CD14-positive monocyte (primary cell): Measurements from ENCODE around the gene HINFP. TPM values are rescaled to one million over a fixed set of nuclear protein-coding genes. Genes with fewer than 3 reads are reported as not detected.
"Not testable (repeated sequence)": the region's sequence is repeated elsewhere in the genome, so short reads cannot be mapped to it uniquely, and the experiment has no call there.

Experiments used
- DNase-seq, 3 donors: peaks; one replicate each; pipeline ENCODE4 v3.0.0-alpha.2; 2011 to 2022
- H2AFZ ChIP-seq: 2 replicates; pipeline ENCODE4 v1.6.0; 2012; ENCODE audit warnings: mild to moderate bottlenecking, low read depth, low read length, inconsistent platforms; ENCODE audit not compliant: insufficient read depth, poor library complexity, severe bottlenecking
- H3K27ac ChIP-seq, 2 donors: 1 replicate in 1 of 2; 2 replicates in 1 of 2; pipeline ENCODE4 v1.5.1; 2012 to 2013; ENCODE audit warnings: low read length in 2 of 2, control low read depth in 1 of 2, inconsistent platforms in 1 of 2, low read depth in 1 of 2, mild to moderate bottlenecking in 1 of 2
- H3K27me3 ChIP-seq, 2 donors: one replicate each; pipeline versions ENCODE4 v1.6.0 to v1.6.1; 2011 to 2013; ENCODE audit warnings: low read length in 2 of 2; ENCODE audit not compliant: control insufficient read depth in 2 of 2, insufficient read depth in 2 of 2
- H3K36me3 ChIP-seq, 2 donors: replicated peaks in 1 of 2; 1 replicate in 1 of 2; 2 replicates in 1 of 2; pipeline versions ENCODE4 v1.5.1 to v1.6.1; 2012 to 2013; ENCODE audit warnings: low read length in 2 of 2, control low read depth in 1 of 2, inconsistent platforms in 1 of 2, mild to moderate bottlenecking in 1 of 2; ENCODE audit not compliant: insufficient read depth in 2 of 2, control insufficient read depth in 1 of 2
- H3K4me1 ChIP-seq, 2 donors: 1 replicate in 1 of 2; 2 replicates in 1 of 2; pipeline versions ENCODE4 v1.5.1 to v1.6.1; 2012 to 2013; ENCODE audit warnings: low read length in 2 of 2, control low read depth in 1 of 2, inconsistent platforms in 1 of 2, mild to moderate bottlenecking in 1 of 2, moderate library complexity in 1 of 2; ENCODE audit not compliant: insufficient read depth in 2 of 2, control insufficient read depth in 1 of 2
- H3K4me2 ChIP-seq: replicated peaks from 2 replicates; pipeline ENCODE3; 2012; ENCODE audit warnings: low read length, moderate library complexity, mild to moderate bottlenecking; ENCODE audit not compliant: poor library complexity, severe bottlenecking; ENCODE audit errors: extremely low read depth
- H3K4me3 ChIP-seq, 3 experiments: fragments of 200-600 bp in 1 of 3; sonication (generic) in 1 of 3; replicated peaks in 1 of 3; 1 replicate in 2 of 3; 2 replicates in 1 of 3; pipeline ENCODE4 v1.5.1; 2011 to 2013; ENCODE audit warnings: low read length in 3 of 3, mild to moderate bottlenecking in 3 of 3, control low read depth in 2 of 3, low read depth in 2 of 3, inconsistent platforms in 1 of 3, moderate library complexity in 1 of 3
- H3K79me2 ChIP-seq: 2 replicates; pipeline ENCODE4 v1.6.0; 2012; ENCODE audit warnings: mild to moderate bottlenecking, control low read depth, inconsistent platforms, low read length, moderate library complexity; ENCODE audit not compliant: insufficient read depth
- H3K9ac ChIP-seq: 2 replicates; pipeline ENCODE4 v1.6.0; 2017; ENCODE audit warnings: low read length, mild to moderate bottlenecking; ENCODE audit not compliant: insufficient read depth, poor library complexity, severe bottlenecking
- H3K9me3 ChIP-seq, 2 donors: replicated peaks in 1 of 2; 1 replicate in 1 of 2; 2 replicates in 1 of 2; pipeline versions ENCODE4 v1.5.1 to v1.6.1; 2012 to 2013; ENCODE audit warnings: low read length in 2 of 2, control low read depth in 1 of 2; ENCODE audit not compliant: control insufficient read depth in 1 of 2, insufficient read depth in 1 of 2
- H4K20me1 ChIP-seq: 2 replicates; pipeline ENCODE4 v1.6.0; 2012; ENCODE audit warnings: mild to moderate bottlenecking, low read length, control low read depth, moderate library complexity; ENCODE audit not compliant: insufficient read depth
- H3K27ac Mint-ChIP-seq, 7 donors: one replicate each; pipeline ENCODE4 v1.8.0; 2020; ENCODE audit warnings: mild to moderate bottlenecking in 7 of 7, mixed read lengths in 7 of 7, moderate library complexity in 6 of 7, inconsistent platforms in 2 of 7
- H3K27me3 Mint-ChIP-seq, 3 donors: one replicate each; pipeline ENCODE4 v1.8.0; 2021 to 2022; ENCODE audit warnings: low read depth in 3 of 3, mild to moderate bottlenecking in 3 of 3, mixed read lengths in 3 of 3, moderate library complexity in 3 of 3, inconsistent platforms in 1 of 3
- H3K36me3 Mint-ChIP-seq, 2 donors: one replicate each; pipeline ENCODE4 v1.8.0; 2020; ENCODE audit warnings: mixed read lengths in 2 of 2, inconsistent platforms in 1 of 2, mild to moderate bottlenecking in 1 of 2
- H3K4me1 Mint-ChIP-seq: one replicate; pipeline ENCODE4 v1.8.0; 2020; ENCODE audit warnings: mild to moderate bottlenecking, mixed read lengths
- H3K4me3 Mint-ChIP-seq, 2 donors: one replicate each; pipeline ENCODE4 v1.8.0; 2020; ENCODE audit warnings: mild to moderate bottlenecking in 2 of 2, mixed read lengths in 2 of 2, moderate library complexity in 1 of 2
- H3K9me3 Mint-ChIP-seq, 7 donors: one replicate each; pipeline ENCODE4 v1.8.0; 2020 to 2022; ENCODE audit warnings: mixed read lengths in 7 of 7, mild to moderate bottlenecking in 6 of 7, moderate library complexity in 6 of 7, inconsistent platforms in 2 of 7
- CTCF ChIP-seq: fragments of 200-600 bp; IDR thresholded peaks from one replicate; pipeline ENCODE4 v1.8.0; 2022; ENCODE audit warnings: antibody characterized with exemption, mild to moderate bottlenecking
- WGBS: methylation state at CpG from one replicate; pipeline ENCODE4 v1.1.5; 2013; ENCODE audit warnings: missing lambda C conversion rate; ENCODE audit not compliant: insufficient coverage; 5-methylcytosine and 5-hydroxymethylcytosine counted together
- intact Hi-C, 2 donors: fragments of 100-400 bp; cut with micrococcal nuclease; formaldehyde crosslinking; loops; one replicate each; pipeline versions ENCODE4 v1.15.0 to v1.15.1; 2023
- polyA plus RNA-seq, 3 donors: library from polyadenylated mRNA; depleted of rRNA in 1 of 3; unstranded in 2 of 3; stranded (reverse) in 1 of 3; fragments of 300-500 nt in 2 of 3; fragments of >200 nt in 1 of 3; fragmentation: Illumina TruSeq in 2 of 3; gene quantifications; 1 replicate in 2 of 3; 2 replicates in 1 of 3; pipeline ENCODE4 v1.2.3, GENCODE V29; 2012 to 2021

Gene HINFP
- polyA plus RNA-seq, 3 donors: 8.0 to 43.0 (median 8.6) TPM

- H3K36me3 Mint-ChIP-seq: peaks cover 0 to under 1% of the 10 kb centered on the region in 2 donors
- no peak overlapping the region for H3K27ac ChIP-seq
- no peak overlapping the region for H3K4me2 ChIP-seq
- H3K9me3 Mint-ChIP-seq: no peaks in the 10 kb centered on the region
- H3K4me3 ChIP-seq: no peak overlapping the region
- peaks cover 9 to 15% of the 10 kb centered on the region in 2 donors for H3K4me1 ChIP-seq
- intact Hi-C loops: no loop called here
- H3K27me3 Mint-ChIP-seq: peaks cover 0 to 2% (median 0%) of the 10 kb centered on the region in 3 donors
- no peak for TF ChIP-seq CTCF
- peaks cover 10% of the 10 kb centered on the region for H3K4me1 Mint-ChIP-seq
- no peak overlapping the region for H3K27ac Mint-ChIP-seq
- H3K79me2 ChIP-seq: peaks cover 8% of the 10 kb centered on the region
- H3K9ac ChIP-seq: no peak overlapping the region
- DNase-seq: no peak
- 85% methylated on average over 4 of the region's 8 CpGs for WGBS
- no peaks in the 10 kb centered on the region for H3K27me3 ChIP-seq
- no peaks in the 10 kb centered on the region for H4K20me1 ChIP-seq
- H3K4me3 Mint-ChIP-seq: no peak overlapping the region
- no peak overlapping the region for H2AFZ ChIP-seq
- no peaks in the 10 kb centered on the region for H3K9me3 ChIP-seq
- no peaks in the 10 kb centered on the region for H3K36me3 ChIP-seq
Measured at GRCh38 chr11:119166368-119167076, 45.1 kb downstream of the HINFP start.

GRCh38 chr11:119167077-119167458, 45.7 kb downstream of the HINFP start:
- H3K27ac Mint-ChIP-seq, H3K4me3 ChIP-seq, H3K9ac ChIP-seq, H3K79me2 ChIP-seq, H4K20me1 ChIP-seq, H3K27ac ChIP-seq, H3K36me3 ChIP-seq, H3K9me3 Mint-ChIP-seq, H3K36me3 Mint-ChIP-seq, H3K27me3 ChIP-seq, intact Hi-C loops, H3K4me3 Mint-ChIP-seq, H3K27me3 Mint-ChIP-seq, H3K4me2 ChIP-seq, H3K9me3 ChIP-seq, H2AFZ ChIP-seq, DNase-seq: not testable (repeated sequence)
- H3K4me1 Mint-ChIP-seq: peaks cover 14% of the 10 kb centered on the region
- peaks cover 10 to 17% of the 10 kb centered on the region in 2 donors for H3K4me1 ChIP-seq
- WGBS: 92% methylated on average over 5 of the region's 10 CpGs
